ENCODE results near the gene TIMMDC1. TPM values are rescaled to one million over a fixed set of nuclear protein-coding genes. Genes with fewer than 3 reads are reported as not detected.

TIMMDC1 gene
- total and polyA plus RNA-seq, 7 donors, result 37.6 to 77.2 (median 53.2) TPM

DNA sequence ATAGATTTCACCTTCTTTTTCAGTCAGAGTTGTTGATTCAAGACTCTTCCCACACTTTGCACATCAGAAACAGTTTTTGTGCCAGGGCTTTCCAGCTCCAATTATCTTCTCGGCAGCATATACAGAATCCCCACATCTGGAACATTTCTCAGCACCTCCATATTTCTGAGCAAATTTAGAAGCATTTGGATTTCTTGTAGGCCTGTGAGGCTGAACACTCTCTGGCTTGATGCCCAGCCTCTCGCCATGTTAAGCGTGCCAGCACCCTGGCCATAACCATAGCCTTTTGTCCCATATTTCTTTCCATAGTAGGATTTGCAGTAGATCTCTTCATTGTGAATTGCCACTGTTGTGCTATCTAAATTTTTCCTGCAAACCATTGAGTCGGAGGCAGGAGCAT lies 32.8 kb downstream of the TIMMDC1 start:
- Histone ChIP-seq H3K4me3 (no peak overlapping the region), H3K36me3 (no peaks in the 10 kb centered on the region), H3K27me3 (no peaks in the 10 kb centered on the region), H3K27ac (no peak overlapping the region), H3K4me1 (no peaks in the 10 kb centered on the region), H3K9me3 (no peaks in the 10 kb centered on the region)
- 92 to 95% methylated on average over 4 of the region's 4 CpGs for WGBS, 2 donors
- intact Hi-C loops (cut with DNase I), result no loop called here
- DNase-seq, result no peak
- TF ChIP-seq POLR2A (IDR thresholded peaks at IDR 0.05), result no peak

DNA sequence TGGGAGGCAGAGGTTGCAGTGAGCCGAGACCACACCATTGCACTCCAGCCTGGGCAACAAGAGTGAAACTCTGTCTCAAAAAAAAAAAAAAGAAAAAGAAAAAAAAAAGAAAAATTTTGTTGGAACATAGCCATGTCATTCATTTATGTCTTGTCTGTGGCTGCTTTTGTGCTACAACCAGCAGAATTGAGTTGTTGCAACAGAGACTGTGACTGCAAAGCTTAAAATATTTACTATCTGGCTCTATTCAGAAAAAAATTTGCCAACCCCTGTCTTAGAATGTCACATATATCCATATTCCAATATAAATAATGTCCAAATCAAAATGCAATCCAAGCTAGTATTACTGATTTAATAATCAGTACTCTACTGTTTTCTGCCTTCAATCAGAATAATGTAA lies 35.9 kb downstream of the TIMMDC1 start:
- no peaks in the 10 kb centered on the region for H3K4me1 ChIP-seq
- no peak overlapping the region for H3K4me3 ChIP-seq
- no peaks in the 10 kb centered on the region for H3K27me3 ChIP-seq
- WGBS, 2 donors, result 88% methylated on average over 1 of the region's 1 CpG
- no peaks in the 10 kb centered on the region for H3K9me3 ChIP-seq
- intact Hi-C loops (cut with DNase I), result no loop called here
- no peak overlapping the region for H3K27ac ChIP-seq
- no peaks in the 10 kb centered on the region for H3K36me3 ChIP-seq
- DNase-seq, result no peak
- TF ChIP-seq EP300 (IDR thresholded peaks at IDR 0.05), result no peak
- TF ChIP-seq, protein P1, sequence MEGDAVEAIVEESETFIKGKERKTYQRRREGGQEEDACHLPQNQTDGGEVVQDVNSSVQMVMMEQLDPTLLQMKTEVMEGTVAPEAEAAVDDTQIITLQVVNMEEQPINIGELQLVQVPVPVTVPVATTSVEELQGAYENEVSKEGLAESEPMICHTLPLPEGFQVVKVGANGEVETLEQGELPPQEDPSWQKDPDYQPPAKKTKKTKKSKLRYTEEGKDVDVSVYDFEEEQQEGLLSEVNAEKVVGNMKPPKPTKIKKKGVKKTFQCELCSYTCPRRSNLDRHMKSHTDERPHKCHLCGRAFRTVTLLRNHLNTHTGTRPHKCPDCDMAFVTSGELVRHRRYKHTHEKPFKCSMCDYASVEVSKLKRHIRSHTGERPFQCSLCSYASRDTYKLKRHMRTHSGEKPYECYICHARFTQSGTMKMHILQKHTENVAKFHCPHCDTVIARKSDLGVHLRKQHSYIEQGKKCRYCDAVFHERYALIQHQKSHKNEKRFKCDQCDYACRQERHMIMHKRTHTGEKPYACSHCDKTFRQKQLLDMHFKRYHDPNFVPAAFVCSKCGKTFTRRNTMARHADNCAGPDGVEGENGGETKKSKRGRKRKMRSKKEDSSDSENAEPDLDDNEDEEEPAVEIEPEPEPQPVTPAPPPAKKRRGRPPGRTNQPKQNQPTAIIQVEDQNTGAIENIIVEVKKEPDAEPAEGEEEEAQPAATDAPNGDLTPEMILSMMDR (IDR thresholded peaks at IDR 0.05), result no peak
- TF ChIP-seq POLR2AphosphoS5 (IDR thresholded peaks at IDR 0.05), result no peak
- TF ChIP-seq POLR2A (IDR thresholded peaks at IDR 0.05), result no peak

DNA sequence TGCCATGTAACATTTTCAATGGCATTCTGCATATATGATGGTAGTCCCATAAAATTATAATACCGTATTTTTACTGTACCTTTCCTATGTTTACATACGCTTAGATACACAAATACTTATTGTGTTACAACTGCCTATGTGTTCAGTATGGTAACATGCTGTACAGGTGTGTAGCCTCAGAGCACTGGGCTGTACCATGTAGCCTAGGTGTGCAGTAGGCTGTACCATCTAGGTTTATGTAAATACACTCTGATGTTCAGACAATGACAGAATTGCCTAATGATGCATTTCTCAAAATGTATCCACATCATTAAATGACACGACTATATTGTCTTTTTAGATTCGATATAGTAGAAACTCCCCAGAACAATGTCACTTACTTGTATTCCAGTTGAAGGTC lies 38.4 kb downstream of the TIMMDC1 start:
- H3K4me1 ChIP-seq, result no peaks in the 10 kb centered on the region
- H3K27me3 ChIP-seq, result no peaks in the 10 kb centered on the region
- no peak overlapping the region for H3K4me3 ChIP-seq
- 70 to 88% methylated on average over 4 of the region's 4 CpGs for WGBS, 2 donors
- H3K36me3 ChIP-seq, result no peaks in the 10 kb centered on the region
- intact Hi-C loops (cut with DNase I), result no loop called here
- H3K27ac ChIP-seq, result no peak overlapping the region
- H3K9me3 ChIP-seq, result no peaks in the 10 kb centered on the region
- TF ChIP-seq EP300 (IDR thresholded peaks at IDR 0.05) (no peak), POLR2AphosphoS5 (IDR thresholded peaks at IDR 0.05) (no peak), POLR2A (IDR thresholded peaks at IDR 0.05) (no peak)
- no peak for DNase-seq

DNA sequence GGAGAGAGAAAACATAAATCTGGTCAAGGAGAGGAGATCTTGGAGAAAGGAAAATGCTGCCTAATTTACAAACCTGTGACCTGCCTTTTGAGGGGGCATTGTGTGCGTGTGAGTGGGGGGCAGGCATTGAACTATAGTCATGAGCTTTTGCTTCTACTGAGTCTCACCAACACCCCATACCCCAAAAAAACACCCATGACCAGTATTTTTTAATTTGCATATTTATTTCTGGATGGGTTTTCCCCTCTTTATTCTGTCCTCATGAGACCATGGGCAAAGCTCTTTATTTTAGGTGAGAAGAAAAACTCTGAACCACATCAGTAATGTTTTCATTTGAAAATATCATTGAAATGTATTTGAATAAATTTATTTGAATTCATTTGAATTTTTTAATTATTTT lies 40.4 kb downstream of the TIMMDC1 start:
- Histone ChIP-seq H3K4me3 (no peak overlapping the region), H3K4me1 (no peaks in the 10 kb centered on the region), H3K9me3 (no peaks in the 10 kb centered on the region), H3K27ac (no peak overlapping the region), H3K36me3 (no peaks in the 10 kb centered on the region), H3K27me3 (no peaks in the 10 kb centered on the region)
- 92 to 94% methylated on average over 1 of the region's 1 CpG for WGBS, 2 donors
- intact Hi-C loops (cut with DNase I), result no loop called here
- no peak for DNase-seq
- TF ChIP-seq POLR2A (IDR thresholded peaks at IDR 0.05) (no peak), EP300 (IDR thresholded peaks at IDR 0.05) (no peak), POLR2AphosphoS5 (IDR thresholded peaks at IDR 0.05) (no peak)
- TF ChIP-seq, protein P1 (IDR thresholded peaks at IDR 0.05), result no peak

DNA sequence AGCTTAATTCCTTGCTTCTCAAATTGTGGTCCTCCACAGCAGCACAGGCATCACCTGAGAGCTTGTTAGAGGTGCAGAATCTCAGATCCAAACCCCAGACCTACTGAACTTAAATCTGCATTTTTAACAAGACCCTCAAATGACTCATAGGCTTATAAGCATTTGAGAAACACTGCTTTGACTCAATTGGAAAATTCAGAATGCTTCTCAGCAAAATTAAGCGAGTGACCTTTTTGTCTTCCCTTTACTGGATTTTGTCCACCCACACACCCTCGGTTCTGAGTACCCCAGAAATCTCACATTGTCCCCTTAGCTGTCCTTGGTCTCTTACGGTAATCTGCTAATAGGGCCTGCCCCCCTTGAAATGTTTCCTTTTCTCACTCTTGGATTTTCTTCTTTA lies 43.2 kb downstream of the TIMMDC1 start:
- TF ChIP-seq EP300 (IDR thresholded peaks at IDR 0.05) (no peak), POLR2AphosphoS5 (IDR thresholded peaks at IDR 0.05) (no peak), POLR2A (IDR thresholded peaks at IDR 0.05) (no peak)
- TF ChIP-seq, protein P1 (IDR thresholded peaks at IDR 0.05), result no peak
- no peaks in the 10 kb centered on the region for H3K36me3 ChIP-seq
- no peak for DNase-seq
- no peak overlapping the region for H3K27ac ChIP-seq
- H3K4me3 ChIP-seq, result no peak overlapping the region
- H3K4me1 ChIP-seq, result no peaks in the 10 kb centered on the region
- WGBS, 2 donors, result 69 to 79% methylated on average over 3 of the region's 3 CpGs
- intact Hi-C loops (cut with DNase I), result no loop called here
- H3K27me3 ChIP-seq, result no peaks in the 10 kb centered on the region
- no peaks in the 10 kb centered on the region for H3K9me3 ChIP-seq

DNA sequence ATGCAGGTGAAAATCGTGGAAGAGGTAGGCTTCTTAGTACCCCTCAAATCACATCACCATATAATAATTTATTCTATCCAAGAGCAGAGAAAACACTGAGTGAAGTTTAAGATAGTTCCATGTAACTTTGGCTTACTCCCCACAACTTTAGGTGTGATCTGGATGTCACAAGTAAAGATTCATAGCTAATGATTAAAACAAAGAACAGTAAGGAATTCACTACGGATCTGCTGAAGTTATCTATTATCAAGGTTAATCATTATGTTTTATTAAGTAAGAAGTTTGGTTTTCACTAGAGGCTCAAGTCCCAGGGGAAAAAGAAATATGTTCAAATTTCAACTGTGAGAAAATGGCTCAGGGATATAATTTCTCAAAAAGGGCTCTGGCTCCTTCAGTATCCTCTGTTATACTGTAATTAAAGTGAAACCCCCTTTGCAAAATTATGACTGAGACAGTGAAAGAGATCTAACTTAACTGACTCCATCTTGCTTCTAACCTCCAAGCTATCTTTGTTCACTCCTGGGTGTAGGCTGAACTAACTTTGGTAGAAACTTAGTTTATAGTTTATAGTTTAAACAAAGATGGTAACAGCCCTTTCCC lies 43.9 kb downstream of the TIMMDC1 start:
- no peak overlapping the region for H3K27ac ChIP-seq
- no peak for DNase-seq
- TF ChIP-seq, protein P1 (IDR thresholded peaks at IDR 0.05), result no peak
- TF ChIP-seq POLR2A (IDR thresholded peaks at IDR 0.05) (no peak), EP300 (IDR thresholded peaks at IDR 0.05) (no peak), POLR2AphosphoS5 (IDR thresholded peaks at IDR 0.05) (no peak)
- H3K4me3 ChIP-seq, result no peak overlapping the region
- H3K4me1 ChIP-seq, result no peaks in the 10 kb centered on the region
- H3K36me3 ChIP-seq, result no peaks in the 10 kb centered on the region
- no peaks in the 10 kb centered on the region for H3K27me3 ChIP-seq
- WGBS, 2 donors, result 70 to 81% methylated on average over 2 of the region's 2 CpGs
- intact Hi-C loops (cut with DNase I), result no loop called here
- H3K9me3 ChIP-seq, result no peaks in the 10 kb centered on the region
